Spleen (tissue), 11 donors: Measurements from ENCODE around the gene VSTM2L. TPM values are rescaled to one million over a fixed set of nuclear protein-coding genes. Genes with fewer than 3 reads are reported as not detected.

Source experiments
- DNase-seq: peaks from one replicate; pipeline ENCODE4 v3.0.0-alpha.2; 2020
- H3K27ac ChIP-seq, 8 donors: fragments of 200-600 bp; sonication (generic) in 7 of 8; 1 replicate in 4 of 8; 2 replicates in 4 of 8; pipeline versions ENCODE4 v1.5.0 to v1.8.0; 2016 to 2021; ENCODE audit warnings: inconsistent platforms in 4 of 8, mild to moderate bottlenecking in 4 of 8, moderate library complexity in 1 of 8
- H3K27me3 ChIP-seq, 7 donors: fragments of 200-600 bp; sonication (generic) in 6 of 7; replicated peaks in 1 of 7; 1 replicate in 4 of 7; 2 replicates in 3 of 7; pipeline versions ENCODE4 v1.5.0 to v1.8.0; 2016 to 2021; ENCODE audit warnings: inconsistent platforms in 3 of 7, mild to moderate bottlenecking in 1 of 7
- H3K36me3 ChIP-seq, 6 donors: fragments of 200-600 bp; sonication (generic) in 5 of 6; 1 replicate in 4 of 6; 2 replicates in 2 of 6; pipeline versions ENCODE4 v1.5.0 to v1.8.0; 2016 to 2021; ENCODE audit warnings: inconsistent platforms in 2 of 6
- H3K4me1 ChIP-seq, 6 donors: fragments of 200-600 bp; sonication (generic) in 5 of 6; 1 replicate in 3 of 6; 2 replicates in 3 of 6; pipeline versions ENCODE4 v1.5.0 to v1.8.0; 2016 to 2021; ENCODE audit warnings: inconsistent platforms in 3 of 6
- H3K4me3 ChIP-seq, 8 donors: fragments of 200-600 bp; sonication (generic) in 7 of 8; 1 replicate in 4 of 8; 2 replicates in 4 of 8; pipeline versions ENCODE4 v1.5.0 to v1.8.0; 2016 to 2021; ENCODE audit warnings: inconsistent platforms in 4 of 8, mild to moderate bottlenecking in 4 of 8, moderate library complexity in 2 of 8
- H3K9me3 ChIP-seq, 8 donors: fragments of 200-600 bp; sonication (generic) in 7 of 8; 1 replicate in 4 of 8; 2 replicates in 4 of 8; pipeline versions ENCODE4 v1.5.0 to v1.8.0; 2016 to 2021; ENCODE audit warnings: inconsistent platforms in 4 of 8
- CTCF ChIP-seq, 11 experiments: fragments of 200-600 bp in 7 of 11; fragments of 450-650 bp in 4 of 11; sonication (generic) in 4 of 11; IDR thresholded peaks in 8 of 11; conservative IDR thresholded peaks in 3 of 11; 1 replicate in 7 of 11; 2 replicates in 4 of 11; pipeline versions ENCODE4 v1.4.0 to v1.8.0; 2016 to 2021; ENCODE audit warnings: antibody characterized with exemption in 11 of 11, inconsistent platforms in 4 of 11, mild to moderate bottlenecking in 1 of 11
- POLR2A ChIP-seq, 3 donors: fragments of 450-650 bp; IDR thresholded peaks; one replicate each; pipeline ENCODE4 v1.5.1; 2017; ENCODE audit warnings: antibody characterized with exemption in 3 of 3, mild to moderate bottlenecking in 1 of 3
- POLR2AphosphoS5 ChIP-seq, 3 donors: sonication (generic); formaldehyde crosslinking; IDR thresholded peaks; one replicate each; pipeline ENCODE4 v1.5.1; 2017; ENCODE audit warnings: antibody characterized with exemption in 3 of 3
- WGBS, 5 donors: extraction: QIAGEN DNeasy Blood & Tissue Kit in 3 of 5; methylation state at CpG; one replicate each; pipeline versions ENCODE4 v1.1.5 to v1.1.7; 2013 to 2018; 5-methylcytosine and 5-hydroxymethylcytosine counted together
- intact Hi-C: fragments of 100-400 bp; cut with DNase I; formaldehyde crosslinking; loops from one replicate; pipeline ENCODE4 v1.15.0; 2023; ENCODE audit warnings: low total_unique reads
- polyA plus RNA-seq, 3 donors: library from polyadenylated mRNA; stranded (reverse); fragments of 200-250 nt; gene quantifications; one replicate each; pipeline ENCODE4 v1.2.1, GENCODE V29; 2013
- total RNA-seq, 7 donors: library from RNA; depleted of rRNA in 3 of 7; stranded (reverse); fragments of >200 nt in 3 of 7; fragmentation: NEBNext Ultra II Directional in 4 of 7; extraction: Animal tissue kit (Norgen Biotek cat#: 25700) in 4 of 7; gene quantifications; one replicate each; pipeline versions ENCODE4 v1.1.0 to v1.2.1, GENCODE V29; 2016 to 2021
- donor health status: healthy with polysubstance abuse.
- donor health status: DM: no; HTN: no; CAD: no; lungs with moderate emphysema.
- donor health status: DM: no; HTN: no; CAD: no.
- donor health status: Bipolar disorder and iron deficiency.
- donor health status: healthy.
- donor health status: DM: no; HTN: no; CAD: no.
- donor health status: DM: yes; HTN: yes; CAD: no.

Gene VSTM2L
- total and polyA plus RNA-seq, 10 donors: 1.7 to 88.7 (median 24.6) TPM

DNA sequence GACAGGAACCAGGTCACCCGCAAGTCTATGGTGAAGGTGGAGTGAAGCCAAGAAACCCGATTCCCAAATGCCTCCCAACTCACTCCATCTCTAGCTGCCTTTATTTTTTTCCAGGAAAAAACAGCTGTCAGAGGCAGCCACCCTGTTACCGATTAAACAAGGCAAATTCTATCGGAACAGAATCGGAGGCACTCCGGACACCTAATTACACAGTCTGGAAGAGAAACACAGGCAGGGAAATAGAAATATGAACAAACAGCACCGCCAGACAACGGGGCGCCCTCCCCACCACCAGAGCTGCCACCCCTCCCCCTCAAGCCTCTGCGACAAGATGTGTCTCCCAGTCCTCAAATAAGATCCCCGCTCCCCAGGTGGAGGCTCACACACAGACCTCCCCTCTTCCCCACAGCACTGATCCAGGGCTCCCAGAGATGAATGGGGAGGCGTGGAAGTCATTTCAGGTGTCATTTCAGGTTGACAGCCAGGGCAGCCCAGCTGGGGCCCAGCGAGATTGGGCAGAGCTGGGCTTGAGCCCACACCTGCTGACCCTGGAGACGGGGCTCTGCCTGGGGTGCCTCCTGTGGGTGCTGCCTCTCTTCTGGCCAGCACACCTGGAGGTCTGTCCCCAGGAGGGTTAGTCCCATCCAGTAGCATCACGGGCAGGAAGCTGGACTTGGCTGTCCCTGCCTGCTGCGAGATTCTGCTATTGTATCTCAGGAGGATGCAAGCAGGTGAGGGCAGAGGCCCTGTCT, 19.8 kb upstream of the VSTM2L start:
- no peak for DNase-seq
- 88 to 92% (median 89%) methylated on average over 15 to 16 of the region's 16 CpGs for WGBS, 5 donors
- Histone ChIP-seq H3K27ac (no peak overlapping the region), H3K36me3 (no peaks in the 10 kb centered on the region), H3K4me1 (peaks cover 0 to 37% (median 18%) of the 10 kb centered on the region in 6 donors), H3K9me3 (no peaks in the 10 kb centered on the region), H3K27me3 (no peaks in the 10 kb centered on the region), H3K4me3 (no peak overlapping the region)
- intact Hi-C loops: no loop called here
- TF ChIP-seq POLR2AphosphoS5 (IDR thresholded peaks at IDR 0.05) (no peak), POLR2A (IDR thresholded peaks at IDR 0.05) (no peak), CTCF (IDR thresholded peaks at IDR 0.05 in 8 of 11, conservative IDR thresholded peaks at IDR 0.05 in 3 of 11) (no peak)

- no peak for TF ChIP-seq CTCF (IDR thresholded peaks at IDR 0.05 in 8 of 11, conservative IDR thresholded peaks at IDR 0.05 in 3 of 11)
- no peak for TF ChIP-seq POLR2A (IDR thresholded peaks at IDR 0.05)
- no peak for TF ChIP-seq POLR2AphosphoS5 (IDR thresholded peaks at IDR 0.05)
- Histone ChIP-seq H3K4me3 (no peak overlapping the region), H3K36me3 (no peaks in the 10 kb centered on the region), H3K27ac (no peak overlapping the region), H3K9me3 (no peaks in the 10 kb centered on the region), H3K4me1 (peaks cover 0 to 37% (median 18%) of the 10 kb centered on the region in 6 donors), H3K27me3 (no peaks in the 10 kb centered on the region)
- DNase-seq: no peak
- intact Hi-C loops: no loop called here
- 92 to 95% (median 94%) methylated on average over 8 of the region's 8 CpGs for WGBS, 5 donors
These were observed 17.9 kb upstream of the VSTM2L start for GRCh38 chr20:37885042-37885441.

DNA sequence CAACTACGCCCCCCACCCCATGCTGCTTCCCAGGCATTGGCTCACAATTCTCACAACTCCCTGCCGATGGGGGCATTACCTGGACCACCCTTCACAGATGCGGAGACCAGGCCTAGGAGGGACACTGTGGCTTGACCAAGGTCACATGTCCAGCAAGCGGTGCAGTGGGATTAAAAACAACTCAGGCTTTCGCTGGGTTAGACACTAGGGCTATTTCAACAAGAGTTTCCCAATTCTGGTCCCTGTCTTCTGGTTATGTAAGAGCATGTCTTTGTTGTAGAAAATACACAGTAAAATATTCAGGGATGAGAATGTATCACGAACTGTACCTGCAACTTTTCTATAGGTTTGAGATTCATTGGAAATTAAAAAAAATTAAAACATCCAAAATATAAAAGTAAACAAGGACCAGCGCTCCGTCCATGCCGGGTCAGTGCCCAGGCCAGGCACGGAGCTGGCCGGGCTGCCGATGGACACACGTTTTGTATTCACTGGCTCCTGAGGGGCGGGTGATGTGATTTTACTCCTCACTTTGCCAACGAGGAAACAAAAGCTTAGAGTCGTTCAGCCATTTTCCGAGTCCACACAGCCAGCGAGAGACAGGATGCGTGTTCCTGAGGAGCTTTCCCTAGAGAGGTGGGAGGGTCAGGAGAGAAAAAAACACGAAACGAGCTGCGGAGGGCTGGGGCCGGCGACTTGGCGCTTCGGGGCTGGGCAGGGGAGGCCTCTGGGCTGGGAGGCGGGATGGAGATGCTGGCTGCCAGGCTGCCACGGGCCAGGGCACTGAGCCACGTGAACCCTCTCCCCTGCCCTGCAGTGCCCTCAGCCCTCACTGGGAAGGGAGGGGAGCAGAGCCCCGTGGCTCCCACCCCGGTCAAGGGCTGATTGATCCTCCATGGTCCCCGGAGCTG, 17.1 kb upstream of the VSTM2L start:
- H3K9me3 ChIP-seq: no peaks in the 10 kb centered on the region
- 62 to 74% (median 66%) methylated on average over 30 to 32 of the region's 32 CpGs for WGBS, 5 donors
- H3K27ac ChIP-seq: no peak overlapping the region
- H3K4me1 ChIP-seq: peaks cover 0 to 32% (median 16%) of the 10 kb centered on the region in 6 donors
- no peak for DNase-seq
- intact Hi-C loops: no loop called here
- no peak overlapping the region for H3K4me3 ChIP-seq
- TF ChIP-seq POLR2AphosphoS5 (IDR thresholded peaks at IDR 0.05) (no peak), POLR2A (IDR thresholded peaks at IDR 0.05) (no peak), CTCF (IDR thresholded peaks at IDR 0.05 in 8 of 11, conservative IDR thresholded peaks at IDR 0.05 in 3 of 11) (no peak)
- H3K36me3 ChIP-seq: no peaks in the 10 kb centered on the region
- no peaks in the 10 kb centered on the region for H3K27me3 ChIP-seq

DNA sequence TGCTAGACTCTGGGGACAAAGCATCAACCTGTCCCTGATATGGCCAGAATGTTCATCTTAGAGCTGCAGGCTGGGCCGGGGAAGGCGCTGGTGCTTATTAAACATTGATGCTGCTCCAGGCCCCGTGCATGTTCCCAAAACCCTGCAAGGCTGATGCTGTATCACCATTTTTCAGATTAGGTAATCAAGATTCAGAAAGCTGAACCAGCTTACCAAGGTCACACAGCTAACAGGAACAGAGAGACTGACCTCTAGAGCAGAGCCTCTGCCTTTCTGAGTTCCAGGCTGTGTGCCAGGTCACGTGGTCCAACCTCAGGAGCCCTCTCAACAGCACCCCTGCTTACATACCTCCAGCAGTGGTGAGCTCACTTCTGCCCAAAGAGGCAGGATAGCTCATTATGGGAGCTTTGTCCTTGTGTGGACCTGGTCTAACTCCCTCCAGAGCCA, 16.1 kb upstream of the VSTM2L start:
- intact Hi-C loops: no loop called here
- H3K4me3 ChIP-seq: no peak overlapping the region
- H3K9me3 ChIP-seq: no peaks in the 10 kb centered on the region
- H3K27me3 ChIP-seq: no peaks in the 10 kb centered on the region
- H3K27ac ChIP-seq: peak overlapping the region in 1 of 8 donors; percentile 46
- H3K36me3 ChIP-seq: no peaks in the 10 kb centered on the region
- TF ChIP-seq POLR2A (IDR thresholded peaks at IDR 0.05) (no peak), POLR2AphosphoS5 (IDR thresholded peaks at IDR 0.05) (peak in 2 of 3 donors; percentile 8 to 14)
- H3K4me1 ChIP-seq: peaks cover 0 to 23% (median 17%) of the 10 kb centered on the region in 6 donors
- WGBS, 5 donors: 64 to 96% (median 75%) methylated on average over 3 to 4 of the region's 4 CpGs
- peak; percentile 85 for DNase-seq
